Thymus (tissue), 11 donors: ENCODE results near the gene FNDC1. TPM values are rescaled to one million over a fixed set of nuclear protein-coding genes. Genes with fewer than 3 reads are reported as not detected.

Experiments used
- DNase-seq, 9 donors: peaks; one replicate each; pipeline ENCODE4 v3.0.0-alpha.2; 2013; ENCODE audit warnings: low spot score in 9 of 9, low read depth in 6 of 9, missing footprints in 1 of 9
- H3K27ac ChIP-seq, 2 donors: one replicate each; pipeline ENCODE4 v1.5.1; 2013; ENCODE audit warnings: control low read depth in 1 of 2, low read depth in 1 of 2, low read length in 1 of 2, mild to moderate bottlenecking in 1 of 2, moderate library complexity in 1 of 2
- H3K27me3 ChIP-seq, 2 donors: one replicate each; pipeline ENCODE4 v1.5.1; 2013; ENCODE audit warnings: low read length in 1 of 2; ENCODE audit not compliant: control insufficient read depth in 2 of 2, insufficient read depth in 1 of 2
- H3K36me3 ChIP-seq, 2 donors: one replicate each; pipeline ENCODE4 v1.5.1; 2013; ENCODE audit warnings: low read length in 1 of 2, mild to moderate bottlenecking in 1 of 2, moderate library complexity in 1 of 2; ENCODE audit not compliant: control insufficient read depth in 2 of 2, insufficient read depth in 2 of 2
- H3K4me1 ChIP-seq, 2 donors: one replicate each; pipeline ENCODE4 v1.5.1; 2013; ENCODE audit warnings: low read length in 2 of 2; ENCODE audit not compliant: control insufficient read depth in 2 of 2, insufficient read depth in 2 of 2
- H3K4me3 ChIP-seq, 2 donors: one replicate each; pipeline ENCODE4 v1.5.1; 2013; ENCODE audit warnings: low read length in 2 of 2, control low read depth in 1 of 2, mild to moderate bottlenecking in 1 of 2
- H3K9me3 ChIP-seq, 2 donors: one replicate each; pipeline ENCODE4 v1.5.1; 2013; ENCODE audit warnings: low read length in 1 of 2, mild to moderate bottlenecking in 1 of 2; ENCODE audit not compliant: control insufficient read depth in 2 of 2, insufficient read depth in 1 of 2
- WGBS: extraction: QIAGEN DNeasy Blood & Tissue Kit; methylation state at CpG from one replicate; pipeline ENCODE4 v1.1.7; 2013; 5-methylcytosine and 5-hydroxymethylcytosine counted together
- polyA plus RNA-seq: library from polyadenylated mRNA; stranded (reverse); fragments of 200-250 nt; gene quantifications from one replicate; pipeline ENCODE4 v1.2.3, GENCODE V29; 2013
- total RNA-seq: library from RNA; stranded (reverse); fragments of 120-200 nt; gene quantifications from one replicate; pipeline ENCODE4 v1.2.4, GENCODE V29; 2013
- donor health status: healthy.

The FNDC1 gene
- total and polyA plus RNA-seq, 2 donors, result 0.07 to 0.47 TPM

GRCh38 chr6:159309723-159310122 is 140.5 kb downstream of the FNDC1 start:
- Histone ChIP-seq H3K27me3 (no peaks in the 10 kb centered on the region), H3K27ac (no peak overlapping the region), H3K4me1 (no peaks in the 10 kb centered on the region), H3K9me3 (no peaks in the 10 kb centered on the region), H3K4me3 (no peak overlapping the region), H3K36me3 (no peaks in the 10 kb centered on the region)
- WGBS, result 100% methylated on average over 1 of the region's 1 CpG
- no peak for DNase-seq

- H3K9me3 ChIP-seq, result no peaks in the 10 kb centered on the region
- no peak for DNase-seq
- 76% methylated on average over 4 of the region's 4 CpGs for WGBS
- H3K36me3 ChIP-seq, result no peaks in the 10 kb centered on the region
- no peaks in the 10 kb centered on the region for H3K27me3 ChIP-seq
- H3K4me1 ChIP-seq, result no peaks in the 10 kb centered on the region
- no peak overlapping the region for H3K4me3 ChIP-seq
- H3K27ac ChIP-seq, result no peak overlapping the region
Observed at GRCh38 chr6:159311618-159312017, 142.4 kb downstream of the FNDC1 start.

- H3K27me3 ChIP-seq, result no peaks in the 10 kb centered on the region
- H3K4me1 ChIP-seq, result no peaks in the 10 kb centered on the region
- no peak for DNase-seq
- H3K27ac ChIP-seq, result no peak overlapping the region
- no peak overlapping the region for H3K4me3 ChIP-seq
- no peaks in the 10 kb centered on the region for H3K36me3 ChIP-seq
- WGBS, result 78% methylated on average over 1 of the region's 1 CpG
- H3K9me3 ChIP-seq, result no peaks in the 10 kb centered on the region
Observed at GRCh38 chr6:159312206-159312605, 143.0 kb downstream of the FNDC1 start.

- Histone ChIP-seq H3K27me3 (no peaks in the 10 kb centered on the region), H3K27ac (no peak overlapping the region), H3K9me3 (no peaks in the 10 kb centered on the region), H3K4me3 (no peak overlapping the region), H3K4me1 (no peaks in the 10 kb centered on the region), H3K36me3 (no peaks in the 10 kb centered on the region)
- no peak for DNase-seq
- WGBS, result 89% methylated on average over 6 of the region's 6 CpGs
Observed at GRCh38 chr6:159313018-159313417, 143.8 kb downstream of the FNDC1 start.

- no peaks in the 10 kb centered on the region for H3K9me3 ChIP-seq
- DNase-seq, result no peak
- no peak overlapping the region for H3K4me3 ChIP-seq
- no peaks in the 10 kb centered on the region for H3K27me3 ChIP-seq
- no peak overlapping the region for H3K27ac ChIP-seq
- no peaks in the 10 kb centered on the region for H3K36me3 ChIP-seq
- WGBS, result 91% methylated on average over 26 of the region's 26 CpGs
- no peaks in the 10 kb centered on the region for H3K4me1 ChIP-seq
Observed at GRCh38 chr6:159315562-159315961, 146.4 kb downstream of the FNDC1 start.

- H3K27ac ChIP-seq, result no peak overlapping the region
- H3K9me3 ChIP-seq, result no peaks in the 10 kb centered on the region
- DNase-seq, result no peak
- 91% methylated on average over 7 of the region's 7 CpGs for WGBS
- no peaks in the 10 kb centered on the region for H3K36me3 ChIP-seq
- H3K27me3 ChIP-seq, result peaks cover 0 to 2% of the 10 kb centered on the region in 2 donors
- H3K4me1 ChIP-seq, result no peaks in the 10 kb centered on the region
- no peak overlapping the region for H3K4me3 ChIP-seq
Observed at GRCh38 chr6:159317430-159317829, 148.2 kb downstream of the FNDC1 start.

- peaks cover 0 to 2% of the 10 kb centered on the region in 2 donors for H3K27me3 ChIP-seq
- 92% methylated on average over 4 of the region's 4 CpGs for WGBS
- no peaks in the 10 kb centered on the region for H3K9me3 ChIP-seq
- DNase-seq, result no peak
- H3K36me3 ChIP-seq, result no peaks in the 10 kb centered on the region
- H3K4me3 ChIP-seq, result no peak overlapping the region
- H3K27ac ChIP-seq, result no peak overlapping the region
- H3K4me1 ChIP-seq, result no peaks in the 10 kb centered on the region
Observed at GRCh38 chr6:159321267-159321666, 152.1 kb downstream of the FNDC1 start.

Other genes starting within 250 kb of the FNDC1 start
- gene RSPH3, start 169.2 kb upstream of the FNDC1 start, total RNA-seq, result 1.9 TPM
- 3.6 TPM for gene RSPH3, start 169.2 kb upstream of the FNDC1 start, polyA plus RNA-seq
- 22.3 TPM for gene TAGAP, start 124.4 kb upstream of the FNDC1 start, total RNA-seq
- 13.9 TPM for gene TAGAP, start 124.4 kb upstream of the FNDC1 start, polyA plus RNA-seq